Mesendoderm (in vitro differentiated cells): ENCODE data around the gene TTL.
A peak's percentile ranks its signal among the peaks of the same experiment; 100 is the strongest.
"Not testable (repeated sequence)": the region's sequence is repeated elsewhere in the genome, so short reads cannot be mapped to it uniquely, and the experiment has no call there.

ENCODE experiments used
- DNase-seq: peaks from one replicate; pipeline ENCODE4 v3.0.0; 2013
- H2AK5ac ChIP-seq: 2 replicates; pipeline ENCODE4 v1.6.1; 2013; ENCODE audit warnings: low read length, inconsistent platforms
- H2BK120ac ChIP-seq: 2 replicates; pipeline ENCODE4 v1.6.1; 2013; ENCODE audit warnings: low read depth, mild to moderate bottlenecking, low read length, moderate library complexity, mixed read lengths
- H2BK15ac ChIP-seq: replicated peaks from 2 replicates; pipeline ENCODE4 v1.6.1; 2013; ENCODE audit warnings: low read depth, mild to moderate bottlenecking, moderate library complexity
- H2BK5ac ChIP-seq: 2 replicates; pipeline ENCODE4 v1.6.1; 2013; ENCODE audit warnings: low read length, inconsistent platforms
- H3K18ac ChIP-seq: 2 replicates; pipeline ENCODE4 v1.6.1; 2013; ENCODE audit warnings: mild to moderate bottlenecking, low read length, mixed read lengths
- H3K23ac ChIP-seq: one replicate; pipeline ENCODE4 v1.6.1; 2013; ENCODE audit warnings: low read length
- H3K27ac ChIP-seq: 2 replicates; pipeline ENCODE4 v1.5.1; 2013; ENCODE audit warnings: low read depth, mild to moderate bottlenecking, inconsistent platforms, low read length, moderate library complexity
- H3K27me3 ChIP-seq: 2 replicates; pipeline ENCODE4 v1.6.1; 2013; ENCODE audit warnings: low read length, control low read depth, mild to moderate bottlenecking, inconsistent platforms; ENCODE audit not compliant: insufficient read depth, poor library complexity
- H3K36me3 ChIP-seq: 2 replicates; pipeline ENCODE4 v1.6.1; 2013; ENCODE audit warnings: low read length, inconsistent platforms; ENCODE audit not compliant: control insufficient read depth, insufficient read depth
- H3K4ac ChIP-seq: one replicate; pipeline ENCODE4 v1.6.1; 2013; ENCODE audit warnings: low read depth, mild to moderate bottlenecking, low read length, moderate library complexity
- H3K4me1 ChIP-seq: 2 replicates; pipeline ENCODE4 v1.6.1; 2013; ENCODE audit warnings: low read depth, low read length, inconsistent platforms; ENCODE audit not compliant: control insufficient read depth
- H3K4me2 ChIP-seq: 2 replicates; pipeline ENCODE4 v1.6.1; 2013; ENCODE audit warnings: low read length
- H3K4me3 ChIP-seq: 2 replicates; pipeline ENCODE4 v1.5.1; 2013; ENCODE audit warnings: mild to moderate bottlenecking, low read length
- H3K56ac ChIP-seq: one replicate; pipeline ENCODE4 v1.6.1; 2013; ENCODE audit warnings: low read length
- H3K79me1 ChIP-seq: 2 replicates; pipeline ENCODE4 v1.6.1; 2013; ENCODE audit warnings: low read length, inconsistent platforms
- H3K79me2 ChIP-seq: 2 replicates; pipeline ENCODE4 v1.6.1; 2013; ENCODE audit warnings: mild to moderate bottlenecking, low read length; ENCODE audit not compliant: control insufficient read depth, insufficient read depth
- H3K9ac ChIP-seq: 2 replicates; pipeline ENCODE4 v1.6.1; 2013; ENCODE audit warnings: low read length, inconsistent platforms
- H4K5ac ChIP-seq: one replicate; pipeline ENCODE4 v1.6.1; 2013; ENCODE audit warnings: low read length
- H4K8ac ChIP-seq: one replicate; pipeline ENCODE4 v1.6.1; 2013; ENCODE audit warnings: low read depth, mild to moderate bottlenecking, control low read depth, low read length, moderate library complexity
- WGBS: extraction: QIAGEN DNeasy Blood & Tissue Kit; methylation state at CpG from one replicate; pipeline ENCODE4 v1.1.7; 2013; ENCODE audit warnings: low lambda C conversion rate, missing lambda C conversion rate; ENCODE audit not compliant: insufficient coverage; ENCODE audit errors: extremely low coverage; 5-methylcytosine and 5-hydroxymethylcytosine counted together

The TTL gene

DNA sequence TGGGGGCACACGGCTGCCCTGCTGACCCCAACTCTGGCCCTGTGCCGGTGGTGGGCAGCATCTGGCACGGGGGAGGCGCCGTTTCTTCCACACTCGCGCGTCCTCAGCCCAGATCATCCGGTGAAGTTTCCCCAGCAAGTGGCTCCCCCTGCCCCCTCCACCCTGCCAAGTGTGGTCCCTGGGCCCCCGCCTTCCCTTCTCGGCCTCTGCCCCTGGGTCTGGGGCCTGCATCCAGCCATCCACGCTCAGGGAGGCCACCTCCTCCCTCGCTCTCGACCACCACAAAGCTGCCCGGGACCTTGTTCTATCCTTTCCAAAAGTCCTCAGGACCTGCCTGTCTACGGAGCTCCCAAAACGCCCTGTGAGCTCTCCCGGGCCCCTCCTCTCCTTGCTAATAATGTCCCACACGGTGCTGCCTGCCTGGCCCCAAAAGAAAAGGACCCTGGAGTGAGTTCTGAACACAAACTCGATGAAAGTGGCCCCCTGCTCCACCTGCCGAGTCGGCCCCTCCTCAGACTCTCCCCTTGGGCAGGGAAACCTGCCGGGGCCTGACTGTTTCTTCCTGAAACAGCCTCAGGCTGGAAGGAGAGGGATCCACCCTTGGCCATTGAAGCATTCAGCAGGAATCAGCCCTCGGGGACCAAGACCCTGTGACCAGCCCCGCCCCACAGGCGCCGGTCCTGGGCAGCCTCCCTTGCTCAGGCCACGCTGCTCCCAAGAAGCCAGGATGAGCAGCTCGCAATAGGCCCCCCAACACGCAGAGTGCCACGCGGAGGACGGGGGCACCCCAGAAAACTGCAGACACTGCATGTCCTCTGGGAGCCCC, 46.9 kb upstream of the TTL start:
- H2BK5ac ChIP-seq, H2BK15ac ChIP-seq, H3K27me3 ChIP-seq, H3K9ac ChIP-seq, H3K56ac ChIP-seq, H4K8ac ChIP-seq, H2BK120ac ChIP-seq, H3K4me3 ChIP-seq, H3K27ac ChIP-seq, H3K79me1 ChIP-seq, H3K4ac ChIP-seq, H3K79me2 ChIP-seq, H4K5ac ChIP-seq, DNase-seq, H3K18ac ChIP-seq, H2AK5ac ChIP-seq, H3K36me3 ChIP-seq, H3K4me1 ChIP-seq, H3K23ac ChIP-seq, H3K4me2 ChIP-seq: not testable (repeated sequence)
- no CpG with 5 or more reads among the region's 33 CpGs for WGBS

DNA sequence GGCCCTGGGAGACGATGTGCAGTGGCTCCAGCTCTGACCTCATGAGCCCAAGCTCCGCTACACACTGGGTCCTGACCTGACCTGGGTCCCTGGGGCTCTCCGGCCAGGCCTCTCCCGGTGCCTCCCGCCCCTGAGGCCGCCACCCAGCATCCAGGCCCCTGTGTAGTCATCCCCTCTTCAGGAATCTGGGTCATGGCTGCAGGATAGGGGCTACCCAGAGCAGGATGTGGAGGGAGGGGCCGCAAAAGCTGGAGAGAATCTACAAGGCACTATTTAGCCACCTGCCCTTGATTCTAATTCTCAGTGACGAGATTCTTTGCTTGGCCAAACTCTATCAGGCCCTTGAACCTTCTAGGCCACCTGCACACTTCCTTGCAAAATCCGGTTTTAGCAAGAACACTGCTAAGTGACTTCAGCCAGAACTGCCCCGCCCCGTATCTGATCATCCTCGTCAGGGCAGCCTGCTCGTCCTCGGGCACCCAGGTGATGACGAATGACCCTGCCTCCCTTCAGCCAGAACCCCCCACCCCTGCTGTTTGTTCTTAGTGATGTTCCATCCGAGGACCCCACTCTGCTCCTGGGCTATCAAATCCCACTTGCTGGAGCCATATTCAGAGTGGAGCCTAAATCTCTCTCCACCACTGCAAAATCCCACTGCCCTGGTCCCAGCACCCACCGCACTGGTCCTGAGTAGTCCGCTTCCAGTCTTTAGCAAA, 46.1 kb upstream of the TTL start:
- H3K23ac ChIP-seq, H4K5ac ChIP-seq, H3K27ac ChIP-seq, H3K56ac ChIP-seq, H3K79me1 ChIP-seq, H3K27me3 ChIP-seq, H3K4me1 ChIP-seq, H3K9ac ChIP-seq, H2BK15ac ChIP-seq, H3K18ac ChIP-seq, H4K8ac ChIP-seq, H3K36me3 ChIP-seq, H3K4ac ChIP-seq, H2BK5ac ChIP-seq, H2AK5ac ChIP-seq, DNase-seq, H3K4me2 ChIP-seq, H3K79me2 ChIP-seq, H2BK120ac ChIP-seq, H3K4me3 ChIP-seq: not testable (repeated sequence)
- WGBS, result no CpG with 5 or more reads among the region's 18 CpGs

DNA sequence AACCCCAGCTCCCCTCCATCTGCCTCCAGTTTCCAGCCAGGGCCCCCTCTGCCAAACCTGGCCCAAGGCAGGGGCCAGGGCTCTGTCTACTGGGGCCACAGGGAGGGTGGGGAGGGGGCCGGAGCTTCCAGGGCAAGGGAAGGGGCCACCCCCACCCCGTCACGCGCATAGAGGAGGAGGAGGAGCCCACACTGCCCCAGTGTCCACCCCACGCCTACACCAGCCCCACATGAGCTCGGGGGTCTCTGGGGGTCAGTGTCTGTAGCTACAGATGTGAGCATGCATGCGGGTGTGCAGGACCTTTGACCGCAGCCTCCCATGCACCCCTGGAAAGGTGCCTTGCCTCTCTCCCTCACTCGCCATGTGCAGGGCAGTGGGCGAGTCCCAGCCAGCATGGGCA, 45.0 kb upstream of the TTL start:
- no CpG with 5 or more reads among the region's 10 CpGs for WGBS
- not testable (repeated sequence) for H3K9ac ChIP-seq, H3K4me3 ChIP-seq, H3K27ac ChIP-seq, H2BK120ac ChIP-seq, H2BK5ac ChIP-seq, H3K4me1 ChIP-seq, H2AK5ac ChIP-seq, H3K79me1 ChIP-seq, H4K5ac ChIP-seq, H3K27me3 ChIP-seq, H3K36me3 ChIP-seq, H2BK15ac ChIP-seq, DNase-seq, H3K4me2 ChIP-seq, H3K56ac ChIP-seq, H3K4ac ChIP-seq, H3K23ac ChIP-seq, H3K79me2 ChIP-seq, H4K8ac ChIP-seq, H3K18ac ChIP-seq

GRCh38 chr2:112437405-112437831, 44.5 kb upstream of the TTL start:
- not testable (repeated sequence) for H2BK5ac ChIP-seq, H3K79me1 ChIP-seq, H3K27ac ChIP-seq, H2BK120ac ChIP-seq, H3K36me3 ChIP-seq, H3K56ac ChIP-seq, H2AK5ac ChIP-seq, H3K18ac ChIP-seq, H3K4me3 ChIP-seq, H4K8ac ChIP-seq, H3K4ac ChIP-seq, H4K5ac ChIP-seq, H3K23ac ChIP-seq, H3K27me3 ChIP-seq, H2BK15ac ChIP-seq, H3K9ac ChIP-seq, H3K4me1 ChIP-seq, H3K4me2 ChIP-seq, H3K79me2 ChIP-seq
- peak; percentile 25 for DNase-seq
- no CpG with 5 or more reads among the region's 16 CpGs for WGBS

- not testable (repeated sequence) for H3K27me3 ChIP-seq, H3K4me2 ChIP-seq, H2BK15ac ChIP-seq, H3K23ac ChIP-seq, H2BK120ac ChIP-seq, H3K9ac ChIP-seq, H3K56ac ChIP-seq, H3K27ac ChIP-seq, H3K18ac ChIP-seq, H2AK5ac ChIP-seq, H3K36me3 ChIP-seq, H3K79me1 ChIP-seq, DNase-seq, H4K5ac ChIP-seq, H3K4ac ChIP-seq, H2BK5ac ChIP-seq, H4K8ac ChIP-seq, H3K4me1 ChIP-seq, H3K4me3 ChIP-seq, H3K79me2 ChIP-seq
- no CpG with 5 or more reads among the region's 6 CpGs for WGBS
Observed at GRCh38 chr2:112438603-112439261, 43.2 kb upstream of the TTL start.
